Retinal pigment epithelial cell (primary cell): Measurements from ENCODE around the gene PPARA.

Experiments
- DNase-seq: peaks from one replicate; pipeline ENCODE4 v3.0.0-alpha.2; 2010; ENCODE audit warnings: low read depth
- H3K4me3 ChIP-seq: 2 replicates; pipeline ENCODE4 v1.5.1; 2011; ENCODE audit warnings: mild to moderate bottlenecking, low read length, control low read depth, moderate library complexity
- CTCF ChIP-seq: conservative IDR thresholded peaks from 2 replicates; pipeline ENCODE4 v1.5.1; 2011; ENCODE audit warnings: low read depth, low read length, control low read depth, inconsistent platforms

PPARA gene

GRCh38 chr22:46214616-46215015, 64.3 kb downstream of the PPARA start:
- no peak overlapping the region for H3K4me3 ChIP-seq
- TF ChIP-seq CTCF, result no peak
- DNase-seq, result no peak

- TF ChIP-seq CTCF, result no peak
- DNase-seq, result no peak
- no peak overlapping the region for H3K4me3 ChIP-seq
These were observed 69.3 kb downstream of the PPARA start for GRCh38 chr22:46219636-46220035.

- no peak for TF ChIP-seq CTCF
- DNase-seq, result no peak
- H3K4me3 ChIP-seq, result no peak overlapping the region
These were observed 70.6 kb downstream of the PPARA start for GRCh38 chr22:46220921-46221320.

GRCh38 chr22:46224044-46224897, 73.9 kb downstream of the PPARA start:
- H3K4me3 ChIP-seq, result no peak overlapping the region
- TF ChIP-seq CTCF, result no peak
- no peak for DNase-seq

- DNase-seq, result no peak
- no peak for TF ChIP-seq CTCF
- H3K4me3 ChIP-seq, result no peak overlapping the region
These were observed 74.6 kb downstream of the PPARA start for GRCh38 chr22:46224898-46225290.

GRCh38 chr22:46225631-46226030, 75.3 kb downstream of the PPARA start:
- no peak for TF ChIP-seq CTCF
- DNase-seq, result no peak
- H3K4me3 ChIP-seq, result no peak overlapping the region

GRCh38 chr22:46226577-46226976, 76.3 kb downstream of the PPARA start:
- no peak for DNase-seq
- H3K4me3 ChIP-seq, result no peak overlapping the region
- no peak for TF ChIP-seq CTCF
